Progenitor cell of endocrine pancreas (in vitro differentiated cells): ENCODE measurements around the gene XKR7. TPM values are rescaled to one million over a fixed set of nuclear protein-coding genes. Genes with fewer than 3 reads are reported as not detected.
A peak's percentile ranks its signal among the peaks of the same experiment; 100 is the strongest.

ENCODE experiments used
- DNase-seq: peaks from one replicate; pipeline ENCODE4 v3.0.0; 2021; ENCODE audit warnings: low spot score; ENCODE audit not compliant: unreplicated experiment
- H3K27ac Mint-ChIP-seq: 2 replicates; pipeline ENCODE4 v1.8.0; 2021; ENCODE audit warnings: mild to moderate bottlenecking, moderate library complexity, mixed read lengths
- H3K27me3 Mint-ChIP-seq: 2 replicates; pipeline ENCODE4 v1.8.0; 2021; ENCODE audit warnings: mixed read lengths
- H3K36me3 Mint-ChIP-seq: 2 replicates; pipeline ENCODE4 v1.8.0; 2022; ENCODE audit warnings: mixed read lengths; ENCODE audit not compliant: insufficient read depth
- H3K4me1 Mint-ChIP-seq: 2 replicates; pipeline ENCODE4 v1.8.0; 2021; ENCODE audit warnings: low read depth, mixed read lengths
- H3K4me3 Mint-ChIP-seq: 2 replicates; pipeline ENCODE4 v1.8.0; 2021; ENCODE audit warnings: low read depth, mild to moderate bottlenecking, moderate library complexity, mixed read lengths
- H3K9me3 Mint-ChIP-seq: 2 replicates; pipeline ENCODE4 v1.8.0; 2021; ENCODE audit warnings: low read depth, mixed read lengths
- total RNA-seq: library from RNA; stranded (reverse); gene quantifications from 2 replicates; pipeline ENCODE4 v1.2.1, GENCODE V29; 2021
- TF ChIP-seq, protein P1 (sequence below): fragments of 200-600 bp; sonication (generic); IDR thresholded peaks from one replicate; pipeline ENCODE4 v1.5.0; 2021; ENCODE audit warnings: antibody characterized with exemption, mild to moderate bottlenecking; ENCODE audit not compliant: unreplicated experiment

XKR7 gene
- total RNA-seq, 1 donor from 2014 or later, result 2.7 TPM

DNA sequence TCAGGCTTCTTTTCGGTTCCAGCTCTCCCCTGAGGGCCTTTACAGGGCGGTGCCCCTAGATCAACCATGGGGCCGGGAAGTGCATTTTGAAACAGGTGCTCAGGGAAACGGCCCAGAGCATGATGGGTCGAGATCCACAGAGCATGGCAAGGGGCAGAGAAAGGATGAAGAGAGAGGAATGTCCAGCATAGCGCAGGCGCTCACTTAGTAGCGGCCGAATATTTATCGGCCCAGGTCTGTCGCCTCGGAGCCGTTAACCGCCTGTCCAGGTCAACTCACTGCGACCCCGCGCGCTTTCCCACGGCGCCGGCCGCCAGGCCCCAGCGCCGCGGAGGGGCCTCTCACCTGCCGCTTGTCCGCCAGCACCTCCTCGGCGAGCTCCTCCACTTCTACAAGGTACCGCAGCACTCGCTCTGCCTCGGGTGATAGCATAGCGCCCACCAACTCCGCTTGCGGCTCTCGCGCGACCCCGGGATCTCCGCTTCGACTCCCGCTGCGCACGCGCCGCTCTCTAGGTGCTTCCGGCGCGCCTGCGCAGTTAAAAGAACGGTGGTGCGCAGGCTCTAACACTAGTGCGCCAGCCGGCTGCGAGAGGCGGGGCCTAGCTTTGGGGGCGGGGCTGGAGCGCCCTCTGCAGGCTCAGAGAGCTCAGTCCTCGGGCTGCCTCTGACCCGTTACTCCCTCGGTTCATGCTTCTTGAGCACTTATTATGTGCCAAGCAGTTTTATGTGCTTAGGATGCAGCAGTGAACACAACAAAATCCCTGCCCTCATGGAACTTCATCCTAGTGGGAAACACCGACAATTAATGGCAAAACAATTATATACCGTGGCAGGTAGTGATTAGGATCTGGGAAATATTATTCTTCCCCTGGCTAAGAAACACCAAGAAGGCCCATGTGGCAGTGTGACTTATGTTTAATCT, 16.2 kb upstream of the XKR7 start, which contains the start of gene PDRG1:
PDRG1 (minus strand) TSS at position 517 of the 924 bp plus-strand sequence; CDS start at position 432, 85 bp downstream.
- peak; percentile 100 for DNase-seq
- H3K9me3 Mint-ChIP-seq, result no peaks in the 10 kb centered on the region
- H3K36me3 Mint-ChIP-seq, result peaks cover 24% of the 10 kb centered on the region
- H3K27me3 Mint-ChIP-seq, result peaks cover 28% of the 10 kb centered on the region
- H3K27ac Mint-ChIP-seq, result peak within 1 kb of the TSS; percentile 96
- H3K4me1 Mint-ChIP-seq, result peaks cover 12% of the 10 kb centered on the region
- H3K4me3 Mint-ChIP-seq, result peak within 1 kb of the TSS; percentile 95
- TF ChIP-seq, protein P1, sequence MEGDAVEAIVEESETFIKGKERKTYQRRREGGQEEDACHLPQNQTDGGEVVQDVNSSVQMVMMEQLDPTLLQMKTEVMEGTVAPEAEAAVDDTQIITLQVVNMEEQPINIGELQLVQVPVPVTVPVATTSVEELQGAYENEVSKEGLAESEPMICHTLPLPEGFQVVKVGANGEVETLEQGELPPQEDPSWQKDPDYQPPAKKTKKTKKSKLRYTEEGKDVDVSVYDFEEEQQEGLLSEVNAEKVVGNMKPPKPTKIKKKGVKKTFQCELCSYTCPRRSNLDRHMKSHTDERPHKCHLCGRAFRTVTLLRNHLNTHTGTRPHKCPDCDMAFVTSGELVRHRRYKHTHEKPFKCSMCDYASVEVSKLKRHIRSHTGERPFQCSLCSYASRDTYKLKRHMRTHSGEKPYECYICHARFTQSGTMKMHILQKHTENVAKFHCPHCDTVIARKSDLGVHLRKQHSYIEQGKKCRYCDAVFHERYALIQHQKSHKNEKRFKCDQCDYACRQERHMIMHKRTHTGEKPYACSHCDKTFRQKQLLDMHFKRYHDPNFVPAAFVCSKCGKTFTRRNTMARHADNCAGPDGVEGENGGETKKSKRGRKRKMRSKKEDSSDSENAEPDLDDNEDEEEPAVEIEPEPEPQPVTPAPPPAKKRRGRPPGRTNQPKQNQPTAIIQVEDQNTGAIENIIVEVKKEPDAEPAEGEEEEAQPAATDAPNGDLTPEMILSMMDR, result peak; percentile 99

DNA sequence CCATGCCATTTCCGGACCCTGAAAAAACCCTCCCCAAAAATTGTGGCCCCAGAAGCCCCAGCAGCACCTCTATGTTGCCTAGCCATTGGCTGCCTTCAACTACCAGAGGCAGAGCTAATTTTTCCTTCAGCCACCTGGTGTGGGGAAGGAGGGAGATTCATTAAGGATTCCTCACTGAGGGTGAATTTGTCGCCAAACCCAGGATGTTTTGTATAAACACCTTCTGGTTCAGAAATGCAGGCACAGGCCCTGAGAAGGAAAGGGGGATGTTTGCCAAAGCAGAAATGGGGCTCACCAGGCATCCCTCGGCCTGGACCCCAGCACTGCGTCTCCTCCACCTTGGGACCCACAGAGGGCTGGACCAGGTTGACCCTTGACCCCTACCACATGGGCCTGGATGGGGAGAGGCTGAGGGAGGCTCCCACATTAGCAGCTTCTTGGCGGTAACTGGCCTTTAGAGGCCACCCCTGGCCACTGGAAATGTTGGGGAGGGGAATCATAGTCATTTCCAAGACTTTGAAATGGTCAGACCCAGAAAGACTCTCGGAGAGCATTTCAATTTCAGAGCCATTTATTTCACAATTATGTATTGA, 14.3 kb upstream of the XKR7 start:
- peaks cover 12% of the 10 kb centered on the region for H3K4me1 Mint-ChIP-seq
- no peak overlapping the region for H3K27ac Mint-ChIP-seq
- no peak for DNase-seq
- no peak overlapping the region for H3K4me3 Mint-ChIP-seq
- H3K36me3 Mint-ChIP-seq, result peaks cover 12% of the 10 kb centered on the region
- no peaks in the 10 kb centered on the region for H3K9me3 Mint-ChIP-seq
- H3K27me3 Mint-ChIP-seq, result peaks cover 40% of the 10 kb centered on the region
- TF ChIP-seq, protein P1, result no peak

- no peak for DNase-seq
- peaks cover 12% of the 10 kb centered on the region for H3K4me1 Mint-ChIP-seq
- TF ChIP-seq, protein P1, result no peak
- H3K27ac Mint-ChIP-seq, result no peak overlapping the region
- no peak overlapping the region for H3K4me3 Mint-ChIP-seq
- peaks cover 7% of the 10 kb centered on the region for H3K36me3 Mint-ChIP-seq
- H3K9me3 Mint-ChIP-seq, result no peaks in the 10 kb centered on the region
- peaks cover 45% of the 10 kb centered on the region for H3K27me3 Mint-ChIP-seq
Observed at GRCh38 chr20:31954500-31954899, 13.5 kb upstream of the XKR7 start.

GRCh38 chr20:31956556-31957526, 11.1 kb upstream of the XKR7 start:
- peaks cover 60% of the 10 kb centered on the region for H3K27me3 Mint-ChIP-seq
- no peak overlapping the region for H3K4me3 Mint-ChIP-seq
- TF ChIP-seq, protein P1, result no peak
- no peak for DNase-seq
- no peak overlapping the region for H3K27ac Mint-ChIP-seq
- no peaks in the 10 kb centered on the region for H3K4me1 Mint-ChIP-seq
- H3K36me3 Mint-ChIP-seq, result no peaks in the 10 kb centered on the region
- H3K9me3 Mint-ChIP-seq, result no peaks in the 10 kb centered on the region
